GM23248 (cell line): ENCODE results near the gene STON2.

Experiments used
- EZH2 ChIP-seq: fragments of 200-600 bp; sonication (generic); IDR thresholded peaks from 2 replicates; pipeline ENCODE4 v1.6.1; 2018; ENCODE audit warnings: antibody characterized with exemption, mild to moderate bottlenecking; ENCODE audit not compliant: insufficient read depth, poor library complexity, severe bottlenecking
- EZH2phosphoT487 ChIP-seq: fragments of 200-600 bp; sonication (generic); IDR thresholded peaks from 2 replicates; pipeline ENCODE4 v1.6.1; 2018; ENCODE audit warnings: antibody characterized with exemption, moderate library complexity, mild to moderate bottlenecking, low read depth; ENCODE audit not compliant: insufficient read depth

DNA sequence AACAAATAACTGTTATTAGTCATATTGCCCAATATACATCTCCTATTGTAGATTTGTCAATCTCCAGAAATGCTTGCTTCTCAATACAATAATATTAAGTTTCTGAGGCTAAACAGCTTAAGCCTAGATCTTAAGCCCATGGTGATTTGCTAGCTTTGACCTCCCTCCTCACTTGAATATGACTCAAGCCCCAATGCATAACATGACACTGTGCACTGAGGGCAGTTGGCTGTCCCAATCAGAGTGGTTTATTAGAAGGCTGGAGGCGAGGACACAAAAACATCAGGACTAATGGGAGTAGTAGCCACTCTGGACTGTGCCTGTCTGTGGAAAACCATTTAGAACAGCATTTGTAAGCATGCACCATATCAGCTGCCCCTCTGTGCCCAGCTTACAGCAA lies 98.3 kb downstream of the STON2 start:
- TF ChIP-seq EZH2 (no peak), EZH2phosphoT487 (no peak)
